Lung microvascular endothelial cell (primary cell): ENCODE data around the gene MADD. TPM values are rescaled to one million over a fixed set of nuclear protein-coding genes. Genes with fewer than 3 reads are reported as not detected.
A peak's percentile ranks its signal among the peaks of the same experiment; 100 is the strongest.
"Not testable (repeated sequence)": the region's sequence is repeated elsewhere in the genome, so short reads cannot be mapped to it uniquely, and the experiment has no call there.

Experiments used
- DNase-seq, 2 donors: peaks; one replicate each; pipeline versions ENCODE4 v3.0.0 to v3.0.0-alpha.2; 2010; ENCODE audit warnings: low read depth in 2 of 2
- total RNA-seq: library from RNA; depleted of rRNA; stranded (reverse); fragments of >200 nt; gene quantifications from 2 replicates; pipeline ENCODE4 v1.2.1, GENCODE V29; 2014

The MADD gene
- total RNA-seq, 1 donor from 2014 or later = 21.0 TPM

DNA sequence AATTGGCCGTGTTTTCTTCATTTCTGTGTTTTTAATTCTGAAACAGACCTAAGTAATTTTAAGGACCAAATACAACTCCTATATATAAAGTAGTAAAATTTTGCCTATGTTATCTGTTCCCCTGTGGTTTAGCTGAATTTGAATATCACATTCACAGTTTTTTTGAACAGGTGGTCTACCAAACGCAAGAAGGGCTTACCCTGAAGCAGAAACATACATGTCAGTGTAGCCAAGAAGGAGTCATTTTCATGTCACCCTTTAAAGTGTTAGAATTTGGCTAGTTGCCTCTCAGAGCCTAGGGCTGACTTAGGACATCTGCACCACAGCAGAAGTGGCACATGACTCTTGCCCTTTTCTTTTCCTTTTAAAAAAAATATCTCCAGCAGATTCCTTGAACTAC is 48.2 kb downstream of the MADD start:
- no peak for DNase-seq

GRCh38 chr11:47324520-47324919 is 54.6 kb downstream of the MADD start:
- peak in 1 of 2 donors; percentile 0 for DNase-seq

GRCh38 chr11:47325271-47326041 is 55.5 kb downstream of the MADD start:
- no peak for DNase-seq

- DNase-seq = no peak
Observed at GRCh38 chr11:47326198-47326597, 56.3 kb downstream of the MADD start.

DNA sequence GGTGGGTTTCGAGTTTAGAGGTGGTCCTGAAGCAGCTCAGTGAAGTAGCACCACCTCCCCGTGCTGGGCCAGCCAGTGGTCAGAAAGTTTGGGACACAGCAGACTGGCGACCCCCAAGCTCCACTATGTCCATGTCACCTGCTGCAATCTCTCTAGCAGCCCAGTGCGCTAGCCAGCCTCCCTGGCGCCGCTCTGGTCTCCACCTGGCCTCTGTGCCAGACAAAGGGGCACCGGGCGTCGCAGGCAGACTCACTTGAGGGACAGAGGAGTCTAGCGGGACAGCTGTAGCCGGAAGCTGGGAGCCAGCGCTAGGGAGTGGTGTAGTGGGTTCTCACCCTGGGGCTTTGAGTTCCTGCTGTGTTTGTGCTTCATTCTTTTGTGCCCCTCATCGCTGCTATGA is 57.1 kb downstream of the MADD start:
- no peak for DNase-seq

DNA sequence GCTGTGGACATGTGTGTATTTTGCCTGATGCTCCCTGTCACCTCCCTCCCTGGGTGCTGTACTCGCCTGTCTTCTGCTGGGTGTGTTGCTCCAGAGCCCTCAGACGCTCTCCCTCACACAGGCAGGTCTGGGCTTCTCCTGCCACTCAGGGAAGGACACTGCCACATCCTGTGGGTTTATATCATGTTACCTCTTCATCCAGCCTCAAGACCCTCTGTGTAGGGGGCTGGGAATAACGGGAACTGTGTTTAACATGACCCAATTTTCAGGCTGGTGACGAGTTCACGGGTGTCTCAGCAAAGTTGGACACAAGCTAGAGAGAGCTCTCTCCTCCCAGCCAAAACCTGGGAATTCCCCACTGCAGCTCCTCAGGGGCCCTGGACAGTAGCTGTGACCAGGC is 58.0 kb downstream of the MADD start:
- DNase-seq = no peak

GRCh38 chr11:47328449-47329390 is 58.8 kb downstream of the MADD start:
- DNase-seq = no peak

GRCh38 chr11:47329431-47329986 is 59.6 kb downstream of the MADD start:
- DNase-seq = peak in 1 of 2 donors; percentile 23

- DNase-seq = peak; percentile 68 to 75
Observed at GRCh38 chr11:47329987-47330931, 60.3 kb downstream of the MADD start.

DNA sequence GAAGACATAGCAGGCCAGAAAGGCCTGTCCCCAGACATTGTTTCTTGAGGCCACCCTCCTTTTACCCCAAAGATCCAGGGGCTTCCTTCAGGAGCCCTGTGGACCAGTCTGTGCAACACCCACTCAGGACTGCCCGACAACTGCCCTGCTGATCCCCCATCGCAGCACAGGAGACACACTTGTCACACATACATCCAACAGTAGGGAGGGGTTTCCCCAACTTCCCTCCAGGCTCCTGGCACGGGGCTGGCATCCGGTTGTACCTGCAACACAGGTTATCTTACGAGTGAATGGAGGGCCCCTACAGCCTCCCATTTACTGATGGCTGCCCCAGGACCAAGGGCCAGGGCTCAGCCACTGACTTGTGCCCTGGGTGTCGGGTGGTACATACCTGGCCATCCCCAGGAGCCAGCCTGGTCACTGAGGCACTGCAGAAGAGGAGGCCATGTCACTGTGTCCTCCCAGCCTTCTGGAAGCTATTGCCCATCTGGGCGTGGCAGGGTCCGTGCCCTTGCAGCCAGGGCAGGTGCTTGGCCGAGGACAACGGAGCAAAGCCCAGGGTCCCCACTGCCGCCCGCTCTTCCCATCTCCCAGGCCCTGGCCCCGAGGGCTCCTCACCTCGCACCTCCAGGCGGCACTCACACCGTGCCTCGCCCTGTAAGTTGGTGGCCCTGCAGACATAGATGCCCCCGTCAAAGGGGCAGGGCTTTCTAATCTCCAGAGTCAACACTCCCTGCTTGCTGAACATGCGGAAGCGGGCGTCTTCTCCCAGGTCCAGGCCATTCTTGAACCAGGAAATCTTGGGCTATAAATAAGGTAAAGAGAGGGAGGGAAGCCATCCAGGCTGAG is 61.7 kb downstream of the MADD start:
- no peak for DNase-seq

- DNase-seq = no peak
Observed at GRCh38 chr11:47332303-47332711, 62.4 kb downstream of the MADD start.

DNA sequence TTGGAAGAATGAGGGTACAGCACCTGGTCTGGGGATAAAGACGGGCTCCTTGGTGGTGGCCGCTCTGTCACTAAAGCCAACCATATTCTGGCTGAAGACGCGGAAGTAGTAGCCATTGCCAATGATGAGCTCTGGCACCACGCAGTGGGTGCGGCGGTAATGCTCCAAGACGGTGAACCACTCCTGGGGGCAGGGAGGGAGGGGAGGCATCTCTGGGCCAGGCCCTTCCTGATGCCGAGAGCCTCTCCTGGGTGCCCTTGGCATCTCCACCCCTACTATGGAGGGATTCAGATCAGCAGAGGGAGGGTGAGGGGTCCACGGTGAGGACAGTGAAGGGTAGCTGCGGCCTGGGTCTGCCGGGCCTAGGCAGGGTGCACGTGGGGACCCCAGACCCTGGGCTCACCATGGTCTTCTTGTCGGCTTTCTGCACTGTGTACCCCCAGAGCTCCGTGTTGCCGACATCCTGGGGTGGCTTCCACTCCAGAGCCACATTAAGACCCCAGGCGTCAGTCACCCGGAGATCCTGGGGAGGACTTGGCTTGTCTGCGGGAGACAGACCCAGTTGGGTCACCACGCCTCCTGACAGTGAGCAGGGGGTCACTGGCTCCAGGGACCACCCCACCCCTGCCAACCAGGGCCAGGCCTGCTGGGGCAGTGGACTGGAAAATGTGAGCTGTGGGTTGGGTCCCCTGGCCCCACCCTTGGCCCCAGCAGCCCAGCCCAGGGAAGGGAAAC is 63.0 kb downstream of the MADD start:
- DNase-seq = no peak

DNA sequence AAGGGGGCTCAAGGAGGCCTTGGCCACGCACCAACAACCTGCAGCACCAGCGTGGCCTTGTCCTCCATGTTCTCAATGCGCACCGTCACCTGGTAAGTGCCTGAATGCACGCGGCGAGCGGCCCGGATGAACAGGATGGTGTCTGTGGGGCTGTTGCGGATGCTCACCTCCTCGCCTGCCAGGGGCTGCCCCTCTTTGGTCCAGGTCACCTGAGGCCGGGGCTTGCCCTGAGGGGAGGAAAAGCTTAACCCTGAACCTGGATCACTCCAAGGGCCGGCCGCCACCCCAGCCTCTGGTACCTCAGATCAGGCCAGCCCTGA is 63.6 kb downstream of the MADD start:
- DNase-seq = no peak

DNA sequence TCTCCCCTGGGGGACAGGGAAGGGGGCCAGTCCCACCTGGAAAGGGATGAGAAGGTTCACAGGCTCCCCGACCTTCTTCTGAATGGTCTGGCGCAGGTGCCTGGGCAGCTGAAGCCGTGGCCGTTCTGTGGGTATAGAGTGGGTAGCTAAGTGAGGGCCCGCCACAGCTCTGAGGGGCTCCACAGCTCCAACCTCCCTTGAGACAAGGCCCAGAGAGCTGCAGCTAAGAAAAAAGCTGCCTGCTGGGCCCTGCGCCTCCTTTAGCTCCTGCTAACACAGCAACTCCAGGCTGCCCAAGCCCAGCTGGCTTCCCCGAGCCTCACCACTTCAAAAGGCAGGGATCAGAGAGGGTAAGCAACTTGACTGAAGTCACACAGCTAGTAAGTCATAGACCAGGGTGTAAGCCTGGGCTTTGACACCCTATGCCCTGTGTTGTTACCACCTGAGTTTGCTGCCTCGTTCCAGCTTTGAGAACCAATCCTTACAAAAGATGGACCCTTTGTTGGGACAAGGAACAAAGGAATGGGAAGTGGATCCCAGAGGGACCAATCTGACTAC is 64.0 kb downstream of the MADD start:
- no peak for DNase-seq

GRCh38 chr11:47334699-47335411 is 64.9 kb downstream of the MADD start:
- not testable (repeated sequence) for DNase-seq

DNA sequence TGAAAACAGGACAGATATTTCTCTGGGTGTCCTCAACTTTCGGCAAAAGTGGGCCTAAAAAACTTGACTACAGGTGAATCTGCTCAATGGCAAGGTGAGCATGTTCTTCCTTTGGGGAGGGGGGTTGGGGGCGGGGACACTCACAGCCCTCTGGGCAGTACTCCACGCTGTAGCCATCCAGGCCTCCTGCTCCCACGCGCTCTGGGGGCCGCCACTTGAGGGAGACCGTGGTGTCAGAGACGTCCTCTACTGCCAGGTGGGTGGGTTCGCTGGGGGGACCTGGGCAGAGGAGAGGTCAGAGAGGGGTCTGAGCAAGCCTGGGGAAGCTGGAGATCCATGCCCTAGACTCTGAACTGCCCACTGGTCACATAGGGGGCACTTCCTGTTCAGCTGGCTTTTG is 65.8 kb downstream of the MADD start:
- DNase-seq = no peak

GRCh38 chr11:47336595-47336994 is 66.7 kb downstream of the MADD start:
- no peak for DNase-seq

DNA sequence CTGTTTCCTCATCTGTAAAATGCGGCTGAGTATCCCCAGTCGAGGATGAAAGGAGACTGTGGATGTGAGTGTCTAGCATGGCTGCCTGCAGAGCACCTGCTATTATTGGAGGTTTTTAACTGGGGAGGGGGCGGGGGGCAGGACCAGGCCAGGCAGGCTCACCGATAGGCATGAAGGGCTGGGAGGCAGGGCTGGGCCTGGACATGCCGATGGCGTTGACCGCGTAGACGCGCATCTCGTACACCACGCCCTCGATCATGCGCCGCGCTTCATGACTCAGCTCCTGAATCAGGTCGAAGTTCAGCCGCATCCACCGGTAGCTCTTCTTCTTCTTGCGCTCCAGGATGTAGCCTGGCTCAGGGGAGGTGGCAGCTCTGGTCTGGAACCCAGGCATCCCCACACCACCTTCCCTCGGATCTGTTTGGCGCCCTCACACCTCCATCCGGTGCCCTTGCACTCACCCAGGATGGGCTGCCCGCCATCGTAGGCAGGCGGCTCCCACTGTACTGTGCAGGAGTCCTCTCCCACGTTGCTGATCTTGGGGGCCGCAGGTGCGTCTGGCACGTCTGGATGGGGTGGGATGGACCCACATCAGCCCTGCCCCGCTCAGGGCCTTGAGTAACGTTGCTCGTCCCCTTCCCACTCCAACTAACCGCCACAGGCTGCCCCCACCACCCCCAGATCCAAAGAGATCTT is 67.4 kb downstream of the MADD start:
- no peak for DNase-seq
